Karpas-422 (cell line): Measurements from ENCODE around the gene C1orf146. TPM values are rescaled to one million over a fixed set of nuclear protein-coding genes. Genes with fewer than 3 reads are reported as not detected.

Source experiments
- DNase-seq: peaks from one replicate; pipeline ENCODE4 v3.0.0-alpha.2; 2015
- H2AFZ ChIP-seq: fragments of 200-600 bp; sonication (generic); 2 replicates; pipeline ENCODE4 v1.6.1; 2014; ENCODE audit warnings: antibody characterized with exemption, low read length, mixed read lengths
- H3K27ac ChIP-seq: fragments of 200-600 bp; sonication (generic); 2 replicates; pipeline ENCODE4 v1.5.1; 2014; ENCODE audit warnings: mild to moderate bottlenecking, low read length, moderate library complexity
- H3K27me3 ChIP-seq: fragments of 200-600 bp; sonication (generic); 2 replicates; pipeline ENCODE4 v1.6.1; 2014; ENCODE audit warnings: low read length, mixed read lengths
- H3K36me3 ChIP-seq: fragments of 200-600 bp; sonication (generic); 2 replicates; pipeline ENCODE4 v1.6.1; 2014; ENCODE audit warnings: low read length, mixed read lengths; ENCODE audit not compliant: insufficient read depth
- H3K4me1 ChIP-seq: fragments of 200-600 bp; sonication (generic); 2 replicates; pipeline ENCODE4 v1.6.1; 2014; ENCODE audit warnings: mild to moderate bottlenecking, low read length, mixed read lengths
- H3K4me2 ChIP-seq: fragments of 200-600 bp; sonication (generic); 2 replicates; pipeline ENCODE4 v1.6.1; 2014; ENCODE audit warnings: low read length, low read depth, mild to moderate bottlenecking; ENCODE audit not compliant: poor library complexity, severe bottlenecking
- H3K4me3 ChIP-seq: fragments of 200-600 bp; sonication (generic); 2 replicates; pipeline ENCODE4 v1.5.1; 2014; ENCODE audit warnings: mild to moderate bottlenecking, antibody characterized with exemption, low read length, mixed read lengths
- H3K79me2 ChIP-seq: fragments of 200-600 bp; sonication (generic); 2 replicates; pipeline ENCODE4 v1.6.1; 2014; ENCODE audit warnings: mild to moderate bottlenecking, low read length, mixed read lengths
- H3K9ac ChIP-seq: fragments of 200-600 bp; sonication (generic); 2 replicates; pipeline ENCODE4 v1.6.0; 2014; ENCODE audit warnings: low read length
- H3K9me2 ChIP-seq: fragments of 200-600 bp; sonication (generic), shearing (Covaris generic); replicated peaks from 2 replicates; pipeline ENCODE4 v1.6.0; 2014; ENCODE audit warnings: mild to moderate bottlenecking, low read length, moderate library complexity; ENCODE audit not compliant: insufficient read depth
- H3K9me3 ChIP-seq: fragments of 300-700, 200-600 bp; sonication (generic); 2 replicates; pipeline ENCODE4 v1.6.1; 2014; ENCODE audit warnings: low read length, mixed read lengths
- H4K20me1 ChIP-seq: fragments of 200-600 bp; sonication (generic); 2 replicates; pipeline ENCODE4 v1.6.1; 2014; ENCODE audit warnings: mild to moderate bottlenecking, antibody characterized with exemption, low read length, low read depth; ENCODE audit not compliant: insufficient read depth
- total RNA-seq: library from RNA; depleted of rRNA; stranded (reverse); fragments of >200 nt; shearing (Covaris generic); gene quantifications from 2 replicates; pipeline ENCODE4 v1.2.3, GENCODE V29; 2014; ENCODE audit warnings: low replicate concordance; rRNA removed

Gene C1orf146, protein sequence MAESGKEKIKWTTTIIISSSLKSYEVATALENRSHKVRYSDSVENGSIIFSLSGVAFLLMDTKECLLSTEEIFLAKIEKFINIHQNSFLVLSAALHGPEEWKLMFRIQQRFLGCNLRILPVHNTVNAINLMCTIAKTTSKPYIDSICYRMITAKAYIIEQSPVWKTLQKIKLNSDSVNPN
- not detected in 2 replicates for total RNA-seq

DNA sequence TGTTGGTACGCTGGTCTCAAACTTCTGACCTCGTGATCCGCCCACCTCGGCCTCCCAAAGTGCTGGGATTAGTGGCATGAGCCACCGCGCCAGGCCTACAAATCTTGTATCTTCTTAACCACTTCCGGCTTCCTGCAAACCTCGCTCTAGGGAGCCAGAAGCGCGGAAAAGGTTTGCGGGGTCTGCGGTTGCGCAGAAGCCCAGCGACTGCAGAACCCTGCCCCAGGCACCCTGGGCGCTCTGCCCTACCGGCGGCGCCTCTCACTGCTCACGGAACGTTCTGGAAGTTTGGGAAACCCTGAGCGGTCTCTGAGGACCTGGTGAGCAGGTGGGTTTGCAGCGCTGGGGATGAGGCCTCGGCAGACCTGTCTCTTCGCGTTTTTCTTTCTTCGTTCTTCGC lies at the start of gene C1orf146:
TSS of gene C1orf146 (plus strand) at position 195 of the 400 bp plus-strand sequence. CDS start 13,506 bp downstream, outside the sequence.
- Histone ChIP-seq H3K9me2 (no peaks in the 10 kb centered on the region), H4K20me1 (no peaks in the 10 kb centered on the region), H3K79me2 (no peaks in the 10 kb centered on the region), H3K27ac (no peak within 1 kb of the TSS), H3K9ac (no peak within 1 kb of the TSS), H3K4me2 (no peak within 1 kb of the TSS), H2AFZ (no peak within 1 kb of the TSS), H3K9me3 (no peaks in the 10 kb centered on the region), H3K27me3 (no peaks in the 10 kb centered on the region), H3K4me1 (no peaks in the 10 kb centered on the region), H3K4me3 (no peak within 1 kb of the TSS), H3K36me3 (no peaks in the 10 kb centered on the region)
- no peak for DNase-seq

DNA sequence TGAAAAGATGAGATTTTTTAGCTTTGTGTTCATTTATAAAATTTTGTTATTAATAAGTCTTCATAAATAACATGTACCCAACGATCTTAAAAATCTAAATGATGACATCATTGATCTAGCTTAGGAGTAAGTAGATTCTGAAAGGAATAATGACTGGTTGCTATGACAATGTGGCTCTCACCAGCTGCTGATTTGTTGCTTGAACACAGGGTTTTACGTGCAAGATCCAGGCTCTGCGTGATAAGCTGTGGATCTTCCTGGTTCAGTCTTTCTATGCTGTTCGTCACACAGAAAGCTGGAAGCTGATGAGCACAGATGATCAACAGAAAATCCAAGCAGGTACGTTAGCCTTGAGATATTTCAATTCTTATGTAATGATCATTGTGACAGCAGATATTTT lies 49.1 kb upstream of the C1orf146 start:
- Histone ChIP-seq H3K27ac (no peak overlapping the region), H3K4me3 (no peak overlapping the region), H3K4me1 (no peaks in the 10 kb centered on the region), H3K9ac (no peak overlapping the region), H3K79me2 (no peaks in the 10 kb centered on the region), H3K36me3 (no peaks in the 10 kb centered on the region), H2AFZ (no peak overlapping the region), H3K9me3 (no peaks in the 10 kb centered on the region), H3K4me2 (no peak overlapping the region), H3K27me3 (no peaks in the 10 kb centered on the region), H4K20me1 (no peaks in the 10 kb centered on the region), H3K9me2 (no peaks in the 10 kb centered on the region)
- DNase-seq = no peak

DNA sequence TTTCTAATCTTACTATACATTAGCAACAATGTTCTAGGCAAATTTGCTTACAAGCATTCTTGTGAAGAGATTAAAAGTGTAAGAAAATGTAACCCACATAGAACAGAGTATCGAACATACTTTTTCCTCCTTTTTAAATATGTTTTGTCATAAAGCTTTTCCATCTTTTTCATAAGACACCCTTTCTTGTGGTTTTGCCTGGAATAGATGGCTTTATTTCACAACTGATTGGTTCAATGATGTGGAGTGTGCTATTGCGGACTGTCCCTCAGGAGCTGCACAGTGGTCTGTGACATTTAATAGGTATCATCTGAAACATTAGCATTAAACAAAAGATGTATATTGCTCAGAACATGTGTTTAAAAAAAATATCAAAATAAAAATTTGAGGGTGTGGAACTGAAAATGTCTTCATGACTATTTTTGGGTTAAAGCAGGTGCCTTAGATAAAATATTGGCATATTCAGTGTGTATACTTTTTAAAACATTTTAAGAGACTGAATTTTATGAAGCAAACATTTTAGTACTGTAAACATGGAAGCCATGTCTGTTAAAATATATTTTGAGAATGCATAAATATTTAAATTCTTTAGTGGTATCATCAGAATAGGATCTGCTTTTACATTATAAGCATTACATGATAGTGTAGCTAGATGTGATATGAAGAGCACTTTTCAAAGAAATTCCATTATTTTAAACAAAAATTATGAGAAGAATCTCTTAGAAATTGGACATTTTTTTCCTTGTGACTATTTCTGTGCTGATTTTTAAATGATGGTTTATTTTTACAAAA lies 48.3 kb upstream of the C1orf146 start:
- no peaks in the 10 kb centered on the region for H3K4me1 ChIP-seq
- H3K36me3 ChIP-seq = no peaks in the 10 kb centered on the region
- no peaks in the 10 kb centered on the region for H3K27me3 ChIP-seq
- no peak overlapping the region for H2AFZ ChIP-seq
- H3K79me2 ChIP-seq = no peaks in the 10 kb centered on the region
- no peaks in the 10 kb centered on the region for H4K20me1 ChIP-seq
- no peaks in the 10 kb centered on the region for H3K9me2 ChIP-seq
- H3K4me3 ChIP-seq = no peak overlapping the region
- no peak overlapping the region for H3K27ac ChIP-seq
- H3K4me2 ChIP-seq = no peak overlapping the region
- no peak overlapping the region for H3K9ac ChIP-seq
- no peak for DNase-seq
- no peaks in the 10 kb centered on the region for H3K9me3 ChIP-seq

DNA sequence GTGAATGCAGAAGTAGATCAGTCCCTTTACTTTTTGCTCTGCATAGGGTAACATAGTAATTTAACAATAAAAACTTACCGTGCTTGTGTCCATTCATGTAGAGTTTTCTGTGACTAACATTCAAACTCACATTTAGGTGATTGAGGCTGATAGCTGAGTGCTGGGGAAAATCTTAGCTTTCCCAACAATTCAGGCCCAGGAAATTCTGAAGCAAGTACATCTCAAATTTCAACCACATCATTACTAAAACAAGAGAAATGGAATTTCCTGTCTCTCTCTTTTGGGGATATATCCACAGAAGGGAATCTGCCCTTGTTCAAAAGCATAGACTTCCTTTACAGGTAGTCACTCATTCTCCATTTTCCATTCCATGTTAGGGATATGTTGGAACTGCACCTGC lies 33.1 kb upstream of the C1orf146 start:
- Histone ChIP-seq H3K27me3 (no peaks in the 10 kb centered on the region), H3K27ac (no peak overlapping the region), H3K4me2 (no peak overlapping the region), H3K4me3 (no peak overlapping the region), H3K4me1 (no peaks in the 10 kb centered on the region), H3K9me2 (no peaks in the 10 kb centered on the region), H3K79me2 (no peaks in the 10 kb centered on the region), H4K20me1 (no peaks in the 10 kb centered on the region), H2AFZ (no peak overlapping the region), H3K9ac (no peak overlapping the region), H3K9me3 (no peaks in the 10 kb centered on the region), H3K36me3 (no peaks in the 10 kb centered on the region)
- DNase-seq = no peak

DNA sequence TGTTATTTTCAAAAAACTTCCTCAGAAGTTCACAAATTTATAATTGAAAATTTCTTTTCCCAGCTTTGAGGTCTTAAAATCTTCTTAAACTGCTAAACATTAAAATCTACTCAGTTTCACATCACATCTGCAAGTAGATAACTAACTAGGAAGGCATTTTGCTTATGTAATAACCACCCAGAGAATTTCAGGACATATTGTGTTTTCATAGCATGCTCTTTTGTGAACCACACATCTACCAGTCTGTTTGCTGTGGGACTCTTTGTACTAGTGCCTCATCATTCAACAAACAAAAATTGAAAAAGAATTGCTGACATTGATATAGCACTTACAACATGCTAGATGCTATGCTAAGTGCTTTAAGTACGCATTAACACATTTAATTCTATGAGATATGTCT lies 31.6 kb upstream of the C1orf146 start:
- Histone ChIP-seq H2AFZ (no peak overlapping the region), H3K4me3 (no peak overlapping the region), H3K4me1 (no peaks in the 10 kb centered on the region), H3K27ac (no peak overlapping the region), H3K9ac (no peak overlapping the region), H3K4me2 (no peak overlapping the region), H3K79me2 (no peaks in the 10 kb centered on the region), H3K27me3 (no peaks in the 10 kb centered on the region), H3K9me2 (no peaks in the 10 kb centered on the region), H4K20me1 (no peaks in the 10 kb centered on the region), H3K36me3 (no peaks in the 10 kb centered on the region), H3K9me3 (no peaks in the 10 kb centered on the region)
- DNase-seq = no peak

DNA sequence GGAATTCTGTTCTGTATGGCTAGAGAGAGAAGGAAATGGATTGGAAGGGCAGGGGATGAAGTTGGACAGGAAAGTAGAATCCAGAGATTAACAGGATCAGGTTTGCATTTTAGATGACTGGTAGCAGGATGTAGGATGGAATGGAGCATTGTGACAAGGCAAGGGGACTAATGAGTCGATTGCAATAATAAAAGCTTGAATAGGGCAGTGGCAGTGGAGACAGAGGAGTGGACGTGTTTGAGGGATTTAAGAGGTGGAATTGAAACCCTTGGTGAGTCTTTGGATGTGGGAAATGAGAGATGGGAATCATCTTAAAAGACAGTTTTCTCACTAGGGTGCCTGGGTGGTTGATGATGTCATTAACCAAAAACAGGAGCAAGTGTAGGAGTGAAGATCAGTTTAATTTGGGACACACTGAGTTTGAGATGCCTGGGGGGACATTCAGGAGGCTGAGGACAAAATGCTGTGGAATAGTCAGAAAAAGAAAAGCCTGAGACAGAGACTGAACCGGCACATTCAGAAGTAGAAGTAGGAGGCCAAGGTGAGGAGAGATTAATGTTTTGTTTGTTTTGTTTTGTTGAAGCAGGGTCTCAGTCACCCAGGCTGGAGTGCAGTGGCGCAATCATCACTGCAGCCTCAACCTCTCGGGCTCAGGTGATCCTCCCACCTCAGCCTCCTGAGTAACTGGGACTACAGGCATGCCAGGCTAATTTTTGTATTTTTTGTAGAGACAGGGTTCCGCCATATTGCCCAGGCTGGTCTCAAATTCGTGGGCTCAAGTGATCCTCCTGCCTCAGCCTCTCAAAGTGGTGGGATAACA lies 29.1 kb upstream of the C1orf146 start:
- H4K20me1 ChIP-seq = no peaks in the 10 kb centered on the region
- no peaks in the 10 kb centered on the region for H3K9me2 ChIP-seq
- H3K36me3 ChIP-seq = no peaks in the 10 kb centered on the region
- H3K4me3 ChIP-seq = no peak overlapping the region
- H3K9ac ChIP-seq = no peak overlapping the region
- no peaks in the 10 kb centered on the region for H3K79me2 ChIP-seq
- H3K9me3 ChIP-seq = no peaks in the 10 kb centered on the region
- H3K4me1 ChIP-seq = no peaks in the 10 kb centered on the region
- H3K4me2 ChIP-seq = no peak overlapping the region
- no peak overlapping the region for H3K27ac ChIP-seq
- no peak overlapping the region for H2AFZ ChIP-seq
- no peak for DNase-seq
- no peaks in the 10 kb centered on the region for H3K27me3 ChIP-seq

DNA sequence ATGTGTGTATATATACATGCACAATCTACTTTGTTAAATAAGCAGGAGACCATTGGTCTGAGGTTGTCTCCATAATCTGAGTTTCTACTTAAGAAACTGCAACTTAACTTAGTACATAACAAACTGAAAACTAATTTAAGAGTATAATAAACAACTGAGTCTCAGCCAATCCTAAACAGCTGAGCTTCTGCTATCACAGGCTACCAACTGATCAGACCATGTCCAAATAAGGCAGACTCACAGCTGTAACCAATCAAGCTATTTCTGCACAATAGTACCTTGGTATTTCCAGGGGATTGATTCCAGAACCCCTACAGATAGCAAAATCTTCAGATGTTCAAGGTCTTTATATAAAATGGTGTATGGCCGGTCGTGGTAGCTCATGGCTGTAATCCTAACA lies 26.0 kb upstream of the C1orf146 start:
- Histone ChIP-seq H3K27ac (no peak overlapping the region), H3K4me3 (no peak overlapping the region), H3K36me3 (no peaks in the 10 kb centered on the region), H3K4me1 (no peaks in the 10 kb centered on the region), H3K9me2 (no peaks in the 10 kb centered on the region), H3K9ac (no peak overlapping the region), H3K9me3 (no peaks in the 10 kb centered on the region), H3K4me2 (no peak overlapping the region), H3K79me2 (no peaks in the 10 kb centered on the region), H2AFZ (no peak overlapping the region), H4K20me1 (no peaks in the 10 kb centered on the region), H3K27me3 (no peaks in the 10 kb centered on the region)
- no peak for DNase-seq

DNA sequence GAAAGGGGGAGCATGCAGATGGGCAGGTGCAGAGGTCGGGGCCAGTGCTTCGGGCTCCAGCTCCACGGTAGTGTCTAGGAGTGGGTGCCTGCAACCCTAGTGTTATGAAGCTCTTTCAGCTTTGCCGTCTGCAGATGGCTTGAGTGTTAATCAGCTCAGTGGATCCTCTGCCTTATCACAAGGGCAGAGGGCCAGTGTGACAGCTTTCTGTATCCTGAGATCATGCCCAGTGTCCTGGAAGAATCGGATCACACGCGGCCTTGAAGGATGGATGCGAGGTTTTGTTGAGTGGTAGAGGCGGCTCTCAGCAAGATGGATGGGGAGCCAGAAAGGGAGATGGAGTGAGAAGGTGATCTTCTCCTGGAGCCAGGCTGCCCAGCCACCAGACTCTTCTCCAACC lies 25.5 kb upstream of the C1orf146 start:
- Histone ChIP-seq H3K4me2 (no peak overlapping the region), H3K4me3 (no peak overlapping the region), H3K9me2 (no peaks in the 10 kb centered on the region), H3K27me3 (no peaks in the 10 kb centered on the region), H3K27ac (no peak overlapping the region), H3K9me3 (no peaks in the 10 kb centered on the region), H3K4me1 (no peaks in the 10 kb centered on the region), H4K20me1 (no peaks in the 10 kb centered on the region), H3K36me3 (no peaks in the 10 kb centered on the region), H2AFZ (no peak overlapping the region), H3K79me2 (no peaks in the 10 kb centered on the region), H3K9ac (no peak overlapping the region)
- DNase-seq = no peak
